ENCODE measurements around the gene NTM.
"Not testable (repeated sequence)": the region's sequence is repeated elsewhere in the genome, so short reads cannot be mapped to it uniquely, and the experiment has no call there.

NTM gene

GRCh38 chr11:131463649-131464425 lies 93.4 kb downstream of the NTM start:
- DNase-seq (ENCODE audit: low spot score) = no peak

- no peak for DNase-seq (ENCODE audit: low spot score)
Measured at GRCh38 chr11:131464461-131464860, 94.0 kb downstream of the NTM start.

DNA sequence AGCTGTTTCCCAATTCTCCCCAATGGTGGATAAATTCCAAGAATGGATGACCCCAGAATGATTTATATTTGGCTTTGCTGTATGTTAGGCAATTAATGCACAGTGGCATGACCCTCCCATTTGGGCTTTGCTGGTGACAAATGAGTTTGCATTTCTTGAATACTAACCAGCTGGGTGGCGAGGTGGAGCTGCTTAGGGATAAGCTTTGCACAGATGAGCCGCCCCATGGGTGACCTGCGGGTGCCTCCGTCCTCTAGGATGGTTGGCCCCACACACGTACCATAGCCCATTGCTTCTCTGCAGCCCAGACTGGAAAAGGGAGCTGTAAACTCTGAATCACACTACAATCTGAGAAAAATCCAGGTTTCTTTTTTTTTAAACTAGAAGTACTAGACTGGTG lies 94.6 kb downstream of the NTM start:
- DNase-seq (ENCODE audit: low spot score) = no peak

- DNase-seq (ENCODE audit: low spot score) = no peak
Measured at GRCh38 chr11:131465746-131466145, 95.3 kb downstream of the NTM start.

- DNase-seq (ENCODE audit: low spot score) = no peak
Measured at GRCh38 chr11:131467645-131468394, 97.4 kb downstream of the NTM start.

DNA sequence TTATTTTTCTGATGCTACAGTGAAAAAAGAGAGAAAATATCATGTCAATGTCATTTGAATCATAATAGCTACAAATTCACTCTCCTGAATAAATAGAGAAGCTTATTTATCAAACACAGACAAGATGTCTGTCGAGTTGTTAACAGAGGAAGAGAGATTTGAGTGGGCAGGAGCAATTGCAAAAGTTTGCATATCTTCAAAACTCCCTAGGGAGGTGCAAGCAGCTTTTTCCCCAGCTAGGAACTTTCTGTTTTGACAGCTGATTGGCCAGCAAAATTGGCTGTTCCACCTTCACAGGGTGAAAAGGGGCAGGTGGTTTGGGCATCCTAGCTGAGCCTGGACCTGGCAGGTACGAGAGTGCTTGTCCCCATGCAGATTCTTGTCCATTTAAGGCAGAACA lies 98.2 kb downstream of the NTM start:
- DNase-seq (ENCODE audit: low spot score) = no peak

DNA sequence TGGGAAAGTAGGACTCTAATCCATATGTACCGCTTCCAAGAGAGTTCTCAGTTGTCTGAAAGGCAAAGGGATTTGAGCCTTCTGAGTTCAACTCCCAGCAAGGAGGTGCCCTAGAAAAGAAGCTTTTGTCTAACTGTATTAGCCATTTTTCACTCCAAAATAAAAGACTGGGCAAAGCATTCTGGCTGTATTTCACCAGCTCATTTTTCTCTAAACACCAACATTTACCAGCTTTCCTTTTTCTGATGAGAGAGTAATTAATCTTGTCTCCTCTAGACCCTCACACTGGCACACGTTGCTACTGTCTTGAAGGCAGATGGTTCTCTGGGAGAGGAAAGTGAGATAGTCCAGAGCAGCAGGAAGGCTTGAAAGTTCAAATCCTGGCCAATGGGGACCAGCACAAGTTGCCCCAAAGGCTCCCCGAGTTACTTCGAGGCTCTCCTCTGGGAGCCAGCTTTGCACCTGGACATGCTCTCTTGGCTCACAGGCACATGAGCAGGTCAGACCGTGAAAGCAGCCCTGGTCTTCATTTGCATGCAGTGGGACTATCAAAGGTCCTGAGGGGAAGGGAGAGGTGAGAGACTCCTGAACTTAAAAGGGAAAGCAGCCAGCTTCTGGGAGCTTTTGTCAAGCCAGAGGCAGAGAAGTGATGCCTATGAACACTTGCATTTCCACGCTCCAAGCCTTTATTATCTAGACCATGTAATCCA lies 100.0 kb downstream of the NTM start:
- no peak for DNase-seq (ENCODE audit: low spot score)

DNA sequence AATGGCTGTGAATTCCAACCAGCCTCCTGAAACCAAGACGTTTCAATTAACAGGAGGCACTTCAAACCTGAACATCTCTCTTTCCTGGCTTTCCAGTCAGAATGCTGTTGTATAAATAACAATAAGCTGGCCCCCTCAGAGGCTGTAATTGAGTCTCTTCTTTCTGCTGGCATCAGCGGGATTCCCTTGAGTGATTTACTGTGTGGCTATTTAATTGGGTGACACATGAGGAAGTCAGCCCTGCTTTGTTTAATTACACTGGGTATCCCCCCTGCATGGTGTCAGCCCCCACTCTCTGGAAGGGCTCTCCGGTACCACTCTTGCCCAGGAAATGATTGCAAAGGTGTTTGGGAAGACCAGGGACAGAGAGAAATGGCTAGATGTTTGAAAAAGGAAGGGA lies 101.6 kb downstream of the NTM start:
- no peak for DNase-seq (ENCODE audit: low spot score)

GRCh38 chr11:131474947-131475346 lies 104.5 kb downstream of the NTM start:
- no peak for DNase-seq (ENCODE audit: low spot score)

DNA sequence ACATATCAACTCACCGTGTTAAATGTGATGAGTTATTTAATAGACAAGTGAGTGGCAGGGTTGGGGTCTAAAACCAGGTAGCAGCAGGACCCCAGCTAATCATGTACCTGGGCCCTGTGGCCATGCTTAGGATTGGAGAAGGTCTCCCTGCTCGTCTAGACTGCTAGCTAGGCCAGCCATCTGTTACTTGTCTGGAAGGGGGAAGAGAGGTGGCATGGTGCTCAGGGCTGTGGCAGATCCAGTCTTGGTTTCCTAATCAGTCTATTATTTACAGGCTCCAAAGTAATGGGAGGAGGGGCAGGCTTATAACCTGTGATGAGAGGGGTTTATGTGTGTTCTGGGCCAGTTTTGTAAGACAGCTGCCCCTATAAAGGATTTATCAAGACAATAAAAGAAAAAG lies 105.9 kb downstream of the NTM start:
- DNase-seq (ENCODE audit: low spot score) = no peak

- DNase-seq (ENCODE audit: low spot score) = no peak
Measured at GRCh38 chr11:131478341-131478740, 107.9 kb downstream of the NTM start.

DNA sequence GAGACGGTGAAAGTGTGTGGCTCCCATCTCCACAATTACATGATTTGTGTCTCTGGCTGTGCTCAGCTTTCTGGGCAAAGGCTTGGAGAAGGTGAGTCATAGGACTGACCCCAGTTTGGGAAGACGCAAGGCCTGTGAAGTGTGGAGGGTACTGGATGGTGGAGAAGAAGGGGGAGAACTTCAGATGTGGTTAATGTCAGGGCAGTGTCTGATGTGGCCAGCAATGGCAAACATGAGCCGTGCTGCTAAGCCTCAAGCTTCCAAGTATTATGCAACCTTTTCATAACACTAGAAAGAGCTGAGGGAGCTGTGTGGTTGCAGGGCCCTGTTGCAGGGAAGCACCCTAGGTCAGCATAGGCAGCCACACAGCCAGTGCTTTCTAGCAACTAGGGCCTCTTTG lies 110.9 kb downstream of the NTM start:
- no peak for DNase-seq (ENCODE audit: low spot score)

GRCh38 chr11:131481971-131482370 lies 111.6 kb downstream of the NTM start:
- no peak for DNase-seq (ENCODE audit: low spot score)

DNA sequence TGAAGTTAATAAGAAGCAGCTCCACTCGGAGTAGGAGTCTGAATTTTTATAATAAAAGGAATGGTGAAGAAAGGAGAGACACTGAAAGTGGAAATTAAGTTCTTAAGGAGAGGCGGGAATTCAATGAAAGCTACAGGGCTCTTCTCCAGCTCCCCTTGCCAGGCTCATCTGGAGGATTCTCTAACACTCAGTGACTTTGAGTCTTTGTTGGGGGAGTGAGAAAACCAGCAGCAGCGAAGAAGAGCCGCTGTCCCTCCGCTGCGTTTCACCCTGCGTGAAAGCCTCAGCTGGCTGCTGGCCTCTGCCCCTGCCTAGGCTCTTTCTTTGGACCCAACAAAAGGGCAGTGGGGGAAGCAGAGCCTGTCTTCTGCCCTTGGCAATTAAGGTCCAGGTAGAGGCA lies 113.0 kb downstream of the NTM start:
- no peak for DNase-seq (ENCODE audit: low spot score)

GRCh38 chr11:131483877-131484276 lies 113.5 kb downstream of the NTM start:
- no peak for DNase-seq (ENCODE audit: low spot score)

DNA sequence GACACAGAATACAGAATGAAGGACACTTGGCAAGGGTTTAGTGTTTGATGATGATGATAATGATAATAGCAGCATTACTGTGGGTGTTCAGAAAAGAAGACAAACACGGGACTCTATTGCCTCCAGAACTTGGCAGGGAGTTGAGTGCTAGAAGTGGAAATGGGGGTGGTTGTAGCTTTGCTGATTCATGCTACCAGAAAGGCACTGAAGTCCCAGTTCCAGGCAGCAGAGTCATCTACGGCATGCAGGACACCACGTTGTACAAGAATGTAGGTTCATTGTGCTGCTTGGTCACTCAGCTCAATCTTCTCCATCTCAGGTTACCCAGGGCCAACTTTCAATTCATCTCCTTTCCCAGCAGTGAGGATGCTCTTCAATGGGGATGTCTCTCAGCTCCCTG lies 115.7 kb downstream of the NTM start:
- DNase-seq (ENCODE audit: low spot score) = no peak

GRCh38 chr11:131486937-131487635 lies 116.7 kb downstream of the NTM start:
- no peak for DNase-seq (ENCODE audit: low spot score)

DNA sequence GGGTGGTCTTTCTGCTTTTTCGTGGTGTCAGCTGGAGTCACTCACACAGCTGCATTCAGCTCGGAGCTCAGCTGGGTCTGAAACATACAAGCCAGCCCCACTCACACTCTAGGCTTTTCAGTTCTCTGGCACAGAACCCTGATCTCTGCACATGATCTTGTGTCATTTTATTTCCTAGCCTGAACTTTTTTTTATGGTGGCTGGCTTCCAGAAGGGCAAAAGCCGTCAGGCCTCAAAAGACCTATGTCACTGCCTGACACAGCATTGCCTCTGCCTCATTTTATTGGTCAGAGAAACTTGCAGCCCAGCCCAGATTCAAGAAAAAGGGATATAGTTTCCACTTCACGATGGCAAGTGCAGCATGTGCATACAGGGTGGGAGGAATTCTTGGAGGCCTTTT lies 117.8 kb downstream of the NTM start:
- no peak for DNase-seq (ENCODE audit: low spot score)

DNA sequence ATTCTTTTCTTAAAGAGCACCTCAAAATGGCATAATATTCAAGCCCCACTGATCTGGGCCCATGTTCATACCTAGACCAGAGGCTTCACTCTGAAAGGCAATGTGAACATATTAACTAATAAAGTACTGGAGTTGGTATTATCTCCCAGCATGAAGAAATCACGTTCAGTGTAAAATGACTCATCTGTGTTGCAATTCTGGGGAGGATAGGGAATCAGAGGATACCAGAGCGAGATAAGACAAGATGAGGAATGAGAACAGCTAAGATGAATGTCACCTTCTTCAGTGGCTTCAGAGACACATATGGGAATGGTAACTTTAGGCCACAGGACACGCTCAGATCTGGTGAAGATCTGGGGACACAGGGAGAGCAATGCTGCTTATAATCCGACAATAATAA lies 121.1 kb downstream of the NTM start:
- no peak for DNase-seq (ENCODE audit: low spot score)

GRCh38 chr11:131495423-131495822 lies 125.0 kb downstream of the NTM start:
- no peak for DNase-seq (ENCODE audit: low spot score)

- not testable (repeated sequence) for DNase-seq (ENCODE audit: low spot score)
Measured at GRCh38 chr11:131497686-131498085, 127.3 kb downstream of the NTM start.

DNA sequence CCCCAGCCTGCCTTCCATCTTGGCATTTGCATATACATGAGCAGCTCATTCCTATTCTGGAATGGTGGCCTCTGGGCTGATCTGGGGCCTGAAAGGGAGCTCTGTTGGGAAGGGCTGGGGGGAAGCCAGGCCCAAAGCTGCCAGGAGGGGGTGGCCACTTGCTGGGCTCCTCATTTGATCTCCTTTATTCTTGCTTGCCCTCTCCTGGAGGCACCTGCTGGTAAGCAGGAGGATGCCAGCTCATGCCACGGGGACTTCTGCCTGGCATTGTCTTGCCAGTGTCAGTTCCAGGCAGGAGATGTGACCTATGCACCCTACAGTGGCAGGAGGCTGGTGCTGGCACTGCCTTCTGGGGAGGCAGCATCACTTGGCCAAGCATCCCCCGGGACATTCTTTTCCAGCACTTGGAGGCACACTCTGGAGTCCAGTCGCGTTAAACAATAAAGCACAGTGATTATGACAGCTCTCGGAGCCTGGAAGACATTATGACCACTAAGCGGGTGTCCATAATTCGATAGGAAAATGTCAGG lies 128.3 kb downstream of the NTM start:
- no peak for DNase-seq (ENCODE audit: low spot score)
